Activated CD4-positive, alpha-beta T cell treated with anti-CD3 and anti-CD28 coated beads for 24 hours (primary cell): ENCODE results near the gene F12.
"Not testable (repeated sequence)": the region's sequence is repeated elsewhere in the genome, so short reads cannot be mapped to it uniquely, and the experiment has no call there.

Experiments used
- DNase-seq, 2 donors: peaks; one replicate each; pipeline ENCODE4 v3.0.0-alpha.2; 2020; ENCODE audit warnings: low read depth in 2 of 2

The F12 gene

DNA sequence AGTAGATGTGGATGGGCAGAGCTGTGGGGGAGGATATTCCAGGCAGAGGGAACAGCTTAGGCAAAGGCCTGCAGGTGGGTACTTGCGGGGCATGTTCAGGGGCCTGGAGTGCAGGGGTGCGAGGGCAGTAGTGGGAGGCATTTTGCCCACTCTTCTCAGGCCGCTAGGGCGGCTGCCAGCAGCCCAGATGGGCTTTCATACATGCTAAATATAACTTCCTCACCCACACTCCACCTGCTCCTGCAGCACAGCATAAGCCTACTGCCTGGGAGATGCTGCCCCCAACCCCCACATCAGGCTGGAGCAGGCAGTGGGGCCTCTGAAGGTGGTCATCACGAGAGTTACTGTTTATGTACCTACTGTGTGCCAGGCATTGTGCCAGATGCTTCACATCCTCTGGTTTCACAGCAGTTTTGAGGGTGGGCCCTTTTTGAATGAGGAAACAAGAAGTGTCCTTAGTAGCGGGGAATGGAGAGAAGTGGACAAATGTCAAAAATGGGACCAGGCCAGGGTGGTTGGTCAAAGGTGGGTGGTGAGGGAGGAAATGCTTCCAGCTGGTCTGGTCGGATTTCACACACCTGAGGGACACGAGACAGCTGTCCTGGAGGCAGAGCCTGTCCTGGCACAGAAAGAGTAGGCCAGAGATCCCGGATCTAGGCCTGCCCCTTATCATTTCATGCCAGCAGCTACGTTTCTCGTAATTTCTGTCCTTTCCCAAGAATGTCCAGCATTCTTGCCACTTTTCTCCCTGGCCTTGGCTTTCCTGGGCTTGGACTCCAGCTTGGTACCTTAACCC lies 39.5 kb downstream of the F12 start:
- DNase-seq, result no peak

GRCh38 chr5:177368869-177369644 lies 40.3 kb downstream of the F12 start:
- no peak for DNase-seq

DNA sequence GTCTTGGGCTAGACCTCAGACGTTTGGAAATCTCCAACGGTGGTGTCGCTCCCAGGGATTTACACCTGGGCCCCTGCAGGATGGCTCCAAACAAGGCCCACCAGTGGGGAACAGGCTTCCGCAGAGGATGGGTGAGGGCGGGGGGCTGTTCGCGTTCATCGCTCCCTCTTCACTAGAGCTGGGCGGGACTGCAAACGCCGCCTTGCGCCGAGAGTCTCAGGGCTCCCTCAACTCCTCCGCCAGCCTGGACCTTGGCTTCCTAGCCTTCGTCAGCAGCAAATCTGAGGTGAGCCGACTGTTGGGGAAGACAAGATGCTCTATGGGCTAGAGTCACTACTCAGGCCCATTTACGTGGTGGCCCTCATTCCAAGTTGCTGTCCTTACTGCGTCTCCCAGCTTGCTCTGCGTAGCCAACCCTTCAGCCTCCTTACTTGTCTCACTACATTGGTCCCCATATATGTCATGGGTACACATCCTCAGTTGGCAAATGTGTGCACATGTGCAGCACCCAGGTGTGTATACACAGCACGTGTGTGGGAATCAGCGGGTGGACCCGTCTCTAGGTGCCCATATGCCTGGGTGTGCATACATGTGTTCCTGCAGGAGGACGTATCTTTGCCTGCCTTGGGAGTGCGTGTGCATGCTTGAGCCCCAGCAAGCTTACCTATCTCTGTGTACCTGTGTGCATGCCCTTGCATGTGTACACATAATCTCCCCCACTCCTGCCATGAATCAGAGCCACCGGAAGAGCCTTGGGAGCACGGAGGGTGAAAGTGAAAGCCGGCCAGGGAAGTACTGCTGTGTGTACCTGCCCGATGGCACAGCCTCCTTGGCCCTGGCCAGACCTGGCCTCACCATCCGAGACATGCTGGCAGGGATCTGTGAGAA lies 41.1 kb downstream of the F12 start:
- DNase-seq, result no peak

- DNase-seq, result no peak
These were observed 42.0 kb downstream of the F12 start for GRCh38 chr5:177367323-177367848.

DNA sequence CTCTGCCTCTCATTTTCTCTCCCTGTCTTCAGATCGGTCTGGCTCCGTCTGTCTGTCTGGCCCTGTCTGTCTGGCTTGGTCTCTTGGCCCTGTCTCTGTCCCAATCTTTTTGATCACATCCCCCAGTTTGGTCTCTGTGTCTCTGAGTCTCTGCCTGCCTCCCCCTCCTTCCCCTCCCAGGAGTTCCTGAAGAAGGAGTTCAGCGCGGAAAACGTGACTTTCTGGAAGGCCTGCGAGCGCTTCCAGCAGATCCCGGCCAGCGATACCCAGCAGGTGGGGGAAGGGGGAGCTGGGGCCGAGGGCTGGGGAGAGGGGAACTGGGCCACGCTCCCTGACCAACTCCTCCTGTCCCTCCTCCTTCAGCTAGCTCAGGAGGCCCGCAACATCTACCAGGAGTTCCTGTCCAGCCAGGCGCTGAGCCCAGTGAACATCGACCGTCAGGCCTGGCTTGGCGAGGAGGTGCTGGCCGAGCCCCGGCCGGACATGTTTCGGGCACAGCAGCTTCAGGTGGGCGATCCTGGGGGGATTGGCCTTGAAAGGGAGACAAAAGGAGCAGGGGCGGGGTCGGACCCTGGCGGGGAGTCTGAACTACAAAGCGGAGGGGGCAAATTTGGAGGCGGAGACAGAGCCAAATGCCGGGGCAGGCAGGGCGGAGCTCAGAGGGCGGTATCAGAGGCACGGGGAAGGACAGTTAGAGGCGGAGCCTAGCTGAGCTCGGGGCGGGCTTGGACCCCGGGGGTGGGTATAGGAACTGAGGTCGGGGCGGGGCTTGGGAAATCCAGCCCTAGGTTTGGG lies 42.6 kb downstream of the F12 start:
- no peak for DNase-seq

- DNase-seq, result no peak
These were observed 43.4 kb downstream of the F12 start for GRCh38 chr5:177365845-177366527.

DNA sequence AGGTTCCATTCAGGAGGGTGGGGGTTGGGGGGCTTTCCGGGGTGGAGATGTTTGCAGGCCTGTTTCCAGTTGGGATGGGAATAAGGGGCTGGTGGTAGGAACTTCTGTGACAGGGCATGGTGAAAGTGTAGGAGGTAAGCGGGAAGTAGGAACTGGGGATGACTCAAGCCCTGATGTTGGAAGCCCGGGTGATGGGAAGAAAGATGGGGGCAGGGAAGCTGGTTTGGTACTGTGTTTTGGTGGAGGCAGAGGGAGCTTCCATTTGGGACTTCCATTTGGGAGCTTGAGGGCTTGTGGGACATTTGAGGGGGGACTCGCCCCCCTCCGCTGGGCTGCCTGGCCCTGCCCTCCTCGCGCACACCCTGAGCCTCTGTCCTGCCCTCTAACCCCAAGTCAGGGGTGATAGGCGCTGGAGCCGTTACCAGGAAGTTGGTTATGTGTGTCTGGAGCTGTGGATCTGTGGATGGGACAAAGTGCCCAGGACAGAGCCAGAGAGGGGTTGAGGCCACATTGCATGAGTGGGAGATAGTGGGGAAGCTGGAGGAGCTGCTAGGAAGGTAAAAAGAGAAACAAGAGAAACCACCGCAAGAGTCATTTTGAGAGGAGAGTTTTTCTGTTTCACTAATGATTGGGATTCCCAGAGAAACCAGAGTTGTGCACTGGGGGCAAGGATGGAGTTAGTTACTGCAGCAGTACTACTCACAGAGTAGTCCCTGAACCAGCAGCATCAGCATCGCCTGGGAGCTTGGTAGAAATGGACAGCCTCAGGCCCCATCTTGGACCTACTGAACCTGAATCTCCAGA lies 45.0 kb downstream of the F12 start:
- DNase-seq, result no peak

- DNase-seq, result no peak
These were observed 45.8 kb downstream of the F12 start for GRCh38 chr5:177363565-177363964.

- DNase-seq, result peak; percentile 60 to 66
These were observed 46.5 kb downstream of the F12 start for GRCh38 chr5:177362610-177363507.

- no peak for DNase-seq
These were observed 47.1 kb downstream of the F12 start for GRCh38 chr5:177362292-177362609.

DNA sequence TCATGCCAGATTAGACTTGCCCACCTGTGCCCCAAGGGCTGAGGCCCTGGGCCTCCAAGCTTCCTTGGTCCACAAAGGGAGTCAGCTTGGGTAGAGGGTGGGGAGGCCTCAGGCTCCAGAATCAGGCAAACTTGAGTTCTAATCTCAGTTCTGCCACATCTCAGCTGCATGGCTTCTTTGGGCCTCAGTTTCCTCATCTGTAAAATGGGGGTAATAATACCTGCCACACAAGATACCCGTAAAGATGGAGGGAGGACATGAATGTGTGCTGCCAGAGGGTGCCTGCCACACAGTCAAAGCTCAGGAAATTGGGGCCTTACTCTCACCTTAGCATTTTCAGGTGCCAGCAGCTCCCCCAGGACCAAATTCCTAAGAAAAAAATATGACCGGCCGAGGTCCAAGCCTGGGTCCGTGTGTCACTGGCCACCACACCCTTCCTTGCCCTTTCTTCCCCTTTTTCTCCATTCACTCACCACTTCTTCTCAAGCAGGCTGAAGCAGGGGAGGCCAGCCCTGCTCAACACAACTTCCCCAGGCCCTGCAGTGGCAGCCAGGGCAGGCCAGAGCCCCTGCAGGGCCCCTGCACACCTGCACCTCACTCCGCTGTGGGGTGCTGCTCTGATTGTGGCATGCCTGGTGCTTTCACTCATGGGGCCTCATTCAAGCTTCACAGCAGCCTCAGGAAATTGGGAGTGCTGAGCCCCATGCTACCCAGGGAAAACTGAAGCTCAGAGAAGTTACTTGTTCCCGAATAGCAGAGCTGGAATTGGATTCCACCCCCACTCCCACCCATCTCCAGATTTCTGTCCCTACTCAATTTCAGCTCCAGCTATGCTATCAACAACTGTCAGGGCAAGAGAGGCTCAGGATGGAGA lies 47.7 kb downstream of the F12 start:
- no peak for DNase-seq

DNA sequence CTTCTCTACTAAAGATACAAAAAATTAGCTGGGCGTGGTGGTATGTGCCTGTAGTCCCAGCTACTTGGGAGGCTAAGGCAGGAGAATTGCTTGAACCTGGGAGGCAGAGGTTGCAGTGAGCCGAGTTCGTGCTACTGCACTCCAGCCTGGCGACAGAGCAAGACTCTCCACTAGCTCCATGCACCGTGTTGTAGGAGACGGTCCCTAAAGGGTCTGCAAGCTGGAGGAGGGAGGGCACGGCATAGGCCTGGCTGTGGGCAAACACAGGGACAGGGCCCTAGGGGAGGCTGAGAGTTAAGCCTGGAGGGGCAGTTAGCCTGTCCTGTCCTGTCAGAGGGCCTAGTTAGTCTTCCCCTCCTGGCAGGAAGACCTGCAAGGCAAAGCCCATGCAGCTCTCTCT lies 48.6 kb downstream of the F12 start:
- not testable (repeated sequence) for DNase-seq

GRCh38 chr5:177359860-177360259 lies 49.5 kb downstream of the F12 start:
- DNase-seq, result no peak

DNA sequence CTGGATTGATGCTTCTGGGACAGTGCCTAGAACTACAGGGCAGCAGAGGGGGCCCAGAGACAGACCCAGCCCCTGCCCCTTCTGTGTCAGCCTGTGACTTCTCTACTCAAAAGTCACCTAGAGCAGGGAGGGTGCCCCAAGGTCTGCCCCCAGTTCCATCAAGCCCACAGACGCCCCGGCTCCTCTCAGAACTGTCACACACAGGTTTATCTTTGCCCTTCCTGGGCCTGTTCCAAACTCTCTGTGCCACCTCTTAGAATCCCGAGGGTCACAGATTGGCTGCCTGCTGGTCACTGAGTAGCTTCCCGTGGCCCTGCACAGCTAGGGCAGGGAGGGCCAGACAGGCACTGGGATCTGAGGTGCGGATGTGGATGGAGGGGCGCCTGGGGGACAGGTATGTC lies 49.9 kb downstream of the F12 start:
- DNase-seq, result no peak

DNA sequence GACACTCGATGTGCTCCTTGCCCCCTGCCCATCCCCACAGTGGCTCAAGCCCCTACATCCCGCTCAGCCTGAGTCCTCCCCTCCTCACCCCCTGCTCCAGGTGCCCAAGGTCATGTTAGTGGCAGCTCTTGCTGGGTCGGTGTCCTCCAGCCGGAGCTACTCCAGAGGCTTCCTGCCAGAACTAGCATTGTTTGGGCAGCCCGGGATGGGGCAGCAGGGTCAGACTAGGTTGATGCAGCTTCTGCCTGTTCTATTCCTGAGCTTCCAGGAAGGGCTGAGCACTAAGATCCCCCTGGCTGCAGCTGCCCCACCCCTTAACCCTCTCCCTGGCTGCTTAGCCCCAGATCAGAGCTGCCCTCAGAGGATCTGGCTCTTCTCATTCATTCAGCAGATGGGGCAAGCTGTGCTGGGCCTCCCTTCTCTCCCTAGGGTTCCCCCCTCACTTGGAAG lies 51.0 kb downstream of the F12 start:
- no peak for DNase-seq

- peak in 1 of 2 donors; percentile 37 for DNase-seq
These were observed 51.7 kb downstream of the F12 start, which contains the start of gene RGS14 for GRCh38 chr5:177357459-177358351. Gene RGS14, plus strand, starts transcription at chr5:177357924. Its CDS starts 101 bp downstream, at chr5:177358025.

- no peak for DNase-seq
These were observed 52.3 kb downstream of the F12 start for GRCh38 chr5:177357146-177357458.
